ENCODE measurements around the gene NFIX. TPM values are rescaled to one million over a fixed set of nuclear protein-coding genes. Genes with fewer than 3 reads are reported as not detected.

The NFIX gene
- total RNA-seq, 2 experiments from 2014 or later = 0.40 to 1.4 TPM

- Mint-ChIP-seq H3K27ac (no peak overlapping the region), H3K36me3 (ENCODE audit: low read depth) (no peaks in the 10 kb centered on the region), H3K27me3 (ENCODE audit: low read depth) (peaks cover 2% of the 10 kb centered on the region), H3K4me3 (no peak overlapping the region), H3K4me1 (ENCODE audit: low read depth) (no peaks in the 10 kb centered on the region), H3K9me3 (ENCODE audit: insufficient read depth) (no peaks in the 10 kb centered on the region)
- ATAC-seq (no peak), DNase-seq (no peak)
- CTCF ChIA-PET = interaction anchor here (0.7 to 2.0 kb wide), 4 partner anchors 31 to 107 kb away, joined by 3 to 11 read pairs (median 3); no protein-coding TSS in a partner anchor
- POLR2A ChIA-PET = no interaction called here
Observed at GRCh38 chr19:12982648-12983047, 12.6 kb upstream of the NFIX start.

DNA sequence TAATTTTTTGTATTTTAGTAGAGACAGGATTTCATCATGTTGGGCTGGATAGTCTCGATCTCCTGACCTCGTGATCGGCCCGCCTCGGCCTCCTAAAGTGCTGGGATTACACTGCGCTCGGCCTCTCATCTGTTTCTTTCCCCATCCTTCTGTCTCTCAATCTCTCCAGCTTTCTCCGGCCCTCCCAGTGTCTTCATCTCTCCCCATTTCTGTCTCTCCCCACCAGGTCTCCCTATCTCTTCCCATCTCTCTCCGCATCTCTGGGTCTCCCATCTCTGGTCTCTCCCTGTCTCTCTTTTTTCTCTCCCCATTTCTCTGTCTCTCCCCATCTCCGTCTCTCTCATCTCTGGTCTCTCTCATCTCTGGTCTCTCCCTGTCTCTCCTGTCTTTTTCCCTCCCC, 12.2 kb upstream of the NFIX start:
- H3K4me1 Mint-ChIP-seq (ENCODE audit: low read depth) = no peaks in the 10 kb centered on the region
- no peak overlapping the region for H3K4me3 Mint-ChIP-seq
- ChIA-PET POLR2A (no interaction called here), CTCF (interaction anchor here (0.7 to 2.0 kb wide), 3 partner anchors 30 to 78 kb away, joined by 3 to 11 read pairs (median 3); no protein-coding TSS in a partner anchor)
- no peak overlapping the region for H3K27ac Mint-ChIP-seq
- DNase-seq (no peak), ATAC-seq (no peak)
- peaks cover 2% of the 10 kb centered on the region for H3K27me3 Mint-ChIP-seq (ENCODE audit: low read depth)
- H3K9me3 Mint-ChIP-seq (ENCODE audit: insufficient read depth) = no peaks in the 10 kb centered on the region
- no peaks in the 10 kb centered on the region for H3K36me3 Mint-ChIP-seq (ENCODE audit: low read depth)

- H3K4me1 Mint-ChIP-seq (ENCODE audit: low read depth) = no peaks in the 10 kb centered on the region
- ChIA-PET CTCF (interaction anchor here (1.3 to 2.0 kb wide), 2 partner anchors 30 to 78 kb away, joined by 3 to 11 read pairs; no protein-coding TSS in a partner anchor), POLR2A (interaction anchor here (0.6 kb wide), 1 partner anchor 136 kb away, joined by 3 read pairs; no protein-coding TSS in a partner anchor)
- no peak overlapping the region for H3K27ac Mint-ChIP-seq
- peak; percentile 82 for DNase-seq
- H3K9me3 Mint-ChIP-seq (ENCODE audit: insufficient read depth) = no peaks in the 10 kb centered on the region
- no peaks in the 10 kb centered on the region for H3K36me3 Mint-ChIP-seq (ENCODE audit: low read depth)
- H3K4me3 Mint-ChIP-seq = no peak overlapping the region
- H3K27me3 Mint-ChIP-seq (ENCODE audit: low read depth) = peaks cover 2% of the 10 kb centered on the region
- peak; percentile 78 for ATAC-seq
Observed at GRCh38 chr19:12983542-12984142, 11.6 kb upstream of the NFIX start.

DNA sequence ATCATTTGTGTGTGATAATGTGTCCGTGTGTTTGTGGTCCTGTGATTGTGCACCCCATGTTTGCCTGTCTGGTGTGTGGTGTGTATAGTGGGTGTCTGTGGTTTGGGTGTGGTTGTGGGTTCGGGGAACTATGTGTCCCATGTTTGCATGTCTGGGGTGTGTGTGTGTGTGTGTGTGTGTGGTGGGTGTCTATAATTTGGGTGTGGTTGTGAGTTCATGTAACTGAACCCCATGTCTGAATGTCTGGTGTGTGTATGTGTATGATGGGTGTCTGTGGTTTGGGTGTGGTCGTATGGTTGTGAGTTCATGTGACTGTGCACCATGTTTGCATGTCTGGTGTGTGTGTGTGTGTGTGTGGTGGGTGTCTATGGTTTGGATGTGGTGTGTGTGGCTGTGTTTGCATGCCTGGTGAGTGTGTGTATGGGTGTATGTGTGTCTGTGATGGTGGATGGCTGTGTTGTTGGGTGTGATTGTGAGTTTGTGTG, 11.1 kb upstream of the NFIX start:
- POLR2A ChIA-PET = interaction anchor here (0.6 kb wide), 1 partner anchor 136 kb away, joined by 3 read pairs; no protein-coding TSS in a partner anchor
- ATAC-seq = no peak

DNA sequence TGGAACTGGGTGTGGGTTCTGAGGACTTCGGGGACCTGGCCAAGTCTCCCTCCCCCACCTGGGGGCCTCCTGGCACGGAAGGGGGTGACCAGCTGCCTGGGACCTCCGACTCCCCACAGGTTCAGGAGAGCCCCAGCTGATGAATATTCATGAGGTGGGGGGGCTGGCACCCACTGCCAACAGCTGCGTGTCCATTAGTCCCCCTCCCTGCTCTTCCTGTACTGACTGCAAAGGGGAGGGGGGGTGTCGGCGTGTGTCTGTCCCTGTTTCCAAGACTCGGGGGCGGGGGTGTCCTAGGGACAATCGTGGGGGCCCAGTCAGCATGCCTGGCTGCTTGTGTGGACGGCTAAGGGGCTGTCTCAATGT, 10.6 kb upstream of the NFIX start:
- Mint-ChIP-seq H3K36me3 (ENCODE audit: low read depth) (no peaks in the 10 kb centered on the region), H3K27me3 (ENCODE audit: low read depth) (peaks cover 2% of the 10 kb centered on the region), H3K27ac (no peak overlapping the region), H3K9me3 (ENCODE audit: insufficient read depth) (no peaks in the 10 kb centered on the region), H3K4me3 (no peak overlapping the region), H3K4me1 (ENCODE audit: low read depth) (no peaks in the 10 kb centered on the region)
- CTCF ChIA-PET = interaction anchor here (1.3 to 2.0 kb wide), 6 partner anchors 8 to 109 kb away, joined by 4 to 16 read pairs (median 7); no protein-coding TSS in a partner anchor
- ATAC-seq = no peak
- POLR2A ChIA-PET = no interaction called here
- DNase-seq = no peak

More for the DNA sequence above, 11.1 kb upstream of the NFIX start:
- Mint-ChIP-seq H3K27me3 (ENCODE audit: low read depth) (peaks cover 2% of the 10 kb centered on the region), H3K4me3 (no peak overlapping the region), H3K4me1 (ENCODE audit: low read depth) (no peaks in the 10 kb centered on the region), H3K9me3 (ENCODE audit: insufficient read depth) (no peaks in the 10 kb centered on the region), H3K27ac (no peak overlapping the region), H3K36me3 (ENCODE audit: low read depth) (no peaks in the 10 kb centered on the region)
- CTCF ChIA-PET = interaction anchor here (1.3 to 2.0 kb wide), 3 partner anchors 29 to 77 kb away, joined by 3 to 16 read pairs (median 11); no protein-coding TSS in a partner anchor
- no peak for DNase-seq

- Mint-ChIP-seq H3K36me3 (ENCODE audit: low read depth) (no peaks in the 10 kb centered on the region), H3K9me3 (ENCODE audit: insufficient read depth) (no peaks in the 10 kb centered on the region), H3K4me1 (ENCODE audit: low read depth) (no peaks in the 10 kb centered on the region), H3K27ac (no peak overlapping the region), H3K27me3 (ENCODE audit: low read depth) (peaks cover 2% of the 10 kb centered on the region), H3K4me3 (no peak overlapping the region)
- ChIA-PET CTCF (interaction anchor here (1.3 to 2.0 kb wide), 6 partner anchors 8 to 109 kb away, joined by 4 to 16 read pairs (median 7); no protein-coding TSS in a partner anchor), POLR2A (no interaction called here)
- ATAC-seq = no peak
- DNase-seq = no peak
Observed at GRCh38 chr19:12985049-12985776, 10.1 kb upstream of the NFIX start.

DNA sequence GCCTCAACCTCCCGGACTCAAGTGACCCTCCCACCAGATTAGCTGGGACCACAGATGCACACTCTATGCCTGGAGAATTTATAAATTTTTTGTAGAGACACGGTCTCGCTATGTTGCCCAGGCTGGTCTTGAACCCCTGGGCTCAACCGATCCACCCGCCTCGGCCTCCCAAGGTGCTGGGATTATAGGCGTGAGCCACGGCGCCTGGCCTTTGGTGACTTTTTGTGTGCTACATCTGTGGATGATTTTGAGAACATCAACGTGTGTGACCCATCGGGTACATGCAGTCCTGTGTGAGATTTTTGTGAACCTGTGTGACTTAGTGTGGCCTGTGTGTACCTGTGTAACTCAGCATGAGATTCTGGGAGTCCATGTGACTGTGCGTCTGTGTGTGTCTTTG, 8.5 kb upstream of the NFIX start:
- Mint-ChIP-seq H3K9me3 (ENCODE audit: insufficient read depth) (no peaks in the 10 kb centered on the region), H3K36me3 (ENCODE audit: low read depth) (no peaks in the 10 kb centered on the region), H3K27ac (no peak overlapping the region), H3K4me3 (no peak overlapping the region), H3K27me3 (ENCODE audit: low read depth) (peaks cover 6% of the 10 kb centered on the region), H3K4me1 (ENCODE audit: low read depth) (no peaks in the 10 kb centered on the region)
- ATAC-seq (no peak), DNase-seq (no peak)
- ChIA-PET CTCF (interaction anchor here (2.0 kb wide), 1 partner anchor 48 kb away, joined by 7 read pairs; no protein-coding TSS in a partner anchor), POLR2A (no interaction called here)

GRCh38 chr19:12987190-12987589, 8.1 kb upstream of the NFIX start:
- Mint-ChIP-seq H3K27ac (no peak overlapping the region), H3K4me1 (ENCODE audit: low read depth) (no peaks in the 10 kb centered on the region), H3K9me3 (ENCODE audit: insufficient read depth) (no peaks in the 10 kb centered on the region), H3K4me3 (no peak overlapping the region), H3K36me3 (ENCODE audit: low read depth) (no peaks in the 10 kb centered on the region), H3K27me3 (ENCODE audit: low read depth) (peaks cover 6% of the 10 kb centered on the region)
- ChIA-PET CTCF (no interaction called here), POLR2A (no interaction called here)
- DNase-seq = no peak
- no peak for ATAC-seq

DNA sequence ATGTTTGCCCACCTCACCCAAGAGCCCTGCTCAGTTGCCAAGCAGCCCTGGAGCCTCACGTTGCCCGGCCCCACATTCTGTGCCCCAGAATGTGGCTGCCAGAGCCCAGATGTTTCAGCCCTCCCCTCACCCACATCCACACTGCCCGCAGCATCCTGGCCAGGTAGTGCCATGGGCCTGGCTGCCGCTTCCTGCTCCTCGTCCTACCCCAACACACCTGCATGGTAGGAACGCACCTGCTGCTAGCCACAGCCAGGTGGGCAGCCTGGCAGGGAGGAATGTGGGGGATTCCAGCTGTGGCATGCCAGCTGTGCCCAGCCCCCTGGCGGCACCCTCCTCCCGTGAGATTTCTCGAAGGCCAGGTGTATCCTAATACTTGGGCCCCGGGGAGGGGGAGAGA, 7.5 kb upstream of the NFIX start:
- DNase-seq = no peak
- no peaks in the 10 kb centered on the region for H3K9me3 Mint-ChIP-seq (ENCODE audit: insufficient read depth)
- H3K4me3 Mint-ChIP-seq = no peak overlapping the region
- H3K27ac Mint-ChIP-seq = no peak overlapping the region
- POLR2A ChIA-PET = no interaction called here
- no peaks in the 10 kb centered on the region for H3K36me3 Mint-ChIP-seq (ENCODE audit: low read depth)
- peaks cover 6% of the 10 kb centered on the region for H3K27me3 Mint-ChIP-seq (ENCODE audit: low read depth)
- ATAC-seq = no peak
- CTCF ChIA-PET = no interaction called here
- H3K4me1 Mint-ChIP-seq (ENCODE audit: low read depth) = no peaks in the 10 kb centered on the region

DNA sequence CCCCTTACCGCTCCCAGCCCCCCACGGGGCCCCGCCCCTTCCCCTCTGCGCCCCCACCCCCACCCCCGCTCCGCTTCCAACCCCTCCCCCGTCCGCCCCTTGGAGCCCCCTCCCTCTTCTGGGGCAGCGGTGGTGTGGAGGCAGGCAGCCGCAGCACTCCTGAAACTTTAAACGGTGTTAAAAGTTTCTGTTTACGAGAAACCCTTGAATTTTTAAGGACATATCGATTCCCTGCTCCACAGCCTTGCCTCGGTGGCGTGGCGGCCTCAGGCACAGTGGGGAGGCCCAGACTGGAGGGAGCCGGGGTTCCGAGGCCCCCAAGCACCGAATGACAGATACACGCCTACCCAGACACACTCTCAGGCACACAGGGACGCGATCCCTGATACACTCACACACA, 4.8 kb upstream of the NFIX start:
- ATAC-seq (no peak), DNase-seq (no peak)
- H3K27ac Mint-ChIP-seq = no peak overlapping the region

DNA sequence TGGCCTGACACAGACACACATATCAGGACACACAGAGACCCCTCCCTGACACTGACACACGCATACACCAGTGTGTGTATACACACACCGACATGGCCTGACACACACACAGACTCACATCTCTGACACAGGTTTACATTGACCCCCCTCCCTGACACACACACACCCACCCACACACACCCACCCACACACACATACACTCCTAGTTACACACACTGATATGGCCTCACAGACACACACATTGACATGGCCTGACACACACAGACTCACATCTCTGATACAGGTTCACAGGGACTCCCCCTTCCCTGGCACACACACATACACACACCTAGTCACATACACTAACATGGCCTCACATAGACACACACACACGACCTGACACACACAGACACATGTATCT, 4.4 kb upstream of the NFIX start:
- ATAC-seq = no peak
- Mint-ChIP-seq H3K9me3 (ENCODE audit: insufficient read depth) (no peaks in the 10 kb centered on the region), H3K4me1 (ENCODE audit: low read depth) (peaks cover 6% of the 10 kb centered on the region), H3K4me3 (no peak overlapping the region), H3K27ac (no peak overlapping the region), H3K27me3 (ENCODE audit: low read depth) (peaks cover 22% of the 10 kb centered on the region), H3K36me3 (ENCODE audit: low read depth) (no peaks in the 10 kb centered on the region)
- no peak for DNase-seq
- ChIA-PET CTCF (no interaction called here), POLR2A (interaction anchor here (1.1 kb wide), 1 partner anchor 20 kb away, joined by 3 read pairs; no protein-coding TSS in a partner anchor)

More for the DNA sequence above, 4.8 kb upstream of the NFIX start:
- Mint-ChIP-seq H3K4me3 (no peak overlapping the region), H3K36me3 (ENCODE audit: low read depth) (no peaks in the 10 kb centered on the region), H3K27me3 (ENCODE audit: low read depth) (peaks cover 22% of the 10 kb centered on the region), H3K4me1 (ENCODE audit: low read depth) (peaks cover 6% of the 10 kb centered on the region), H3K9me3 (ENCODE audit: insufficient read depth) (no peaks in the 10 kb centered on the region)
- CTCF ChIA-PET = no interaction called here
- POLR2A ChIA-PET = interaction anchor here (1.1 kb wide), 1 partner anchor 20 kb away, joined by 3 read pairs; no protein-coding TSS in a partner anchor

DNA sequence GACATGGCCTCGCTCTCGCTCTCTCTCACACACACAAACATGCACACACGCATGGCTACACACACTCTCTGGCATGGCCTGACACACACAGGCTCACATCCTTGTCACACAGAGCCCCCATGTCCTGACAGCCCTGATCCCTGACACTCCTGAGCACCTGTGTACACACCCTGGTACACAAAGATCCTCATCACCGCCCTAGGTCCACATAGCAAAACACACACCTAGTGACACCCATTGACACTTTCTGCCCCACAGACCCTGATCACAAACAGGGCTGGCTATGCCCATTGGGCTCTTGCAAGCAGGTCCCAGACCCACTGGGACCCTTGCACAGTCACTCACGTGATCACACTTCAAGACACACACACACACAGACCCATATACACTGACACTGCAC, 4.0 kb upstream of the NFIX start:
- Mint-ChIP-seq H3K27me3 (ENCODE audit: low read depth) (peaks cover 25% of the 10 kb centered on the region), H3K36me3 (ENCODE audit: low read depth) (no peaks in the 10 kb centered on the region)

More for the DNA sequence above, 4.0 kb upstream of the NFIX start:
- ATAC-seq (no peak), DNase-seq (no peak)
- H3K4me1 Mint-ChIP-seq (ENCODE audit: low read depth) = peaks cover 6% of the 10 kb centered on the region
- CTCF ChIA-PET = no interaction called here
- POLR2A ChIA-PET = no interaction called here
- H3K4me3 Mint-ChIP-seq = no peak overlapping the region
- H3K9me3 Mint-ChIP-seq (ENCODE audit: insufficient read depth) = no peaks in the 10 kb centered on the region
- H3K27ac Mint-ChIP-seq = no peak overlapping the region

Data from activated CD8-positive, alpha-beta T cell treated with anti-CD3 and anti-CD28 coated beads, Interleukin-2, amount 10 ng/mL, durations not matched to agents 7 days and 5 days (primary cell).